HEK293 (cell line): ENCODE results near the gene OLFM2.

Experiments
- CTCF ChIA-PET: fragments of 350-600 bp; formaldehyde crosslinking; extraction: SDS; loops from one replicate; lab custom pipeline; 2021; ENCODE audit warnings: antibody characterized with exemption; lab: Yijun Ruan, JAX
- POLR2A ChIA-PET: fragments of 300-600 bp; formaldehyde crosslinking; extraction: SDS; loops from one replicate; lab custom pipeline; 2020; ENCODE audit warnings: antibody characterized with exemption, inconsistent platforms; lab: Yijun Ruan, JAX
- H3K27ac ChIP-seq: fragments of 200-500 bp; sonication (Bioruptor generic); 2 replicates; pipeline ENCODE4 v1.5.1; 2014; ENCODE audit warnings: low read depth, low read length, control low read depth, inconsistent platforms; ENCODE audit errors: extremely low read depth
- H3K36me3 ChIP-seq, 2 experiments: fragments of 200-500 bp in 1 of 2; sonication (Bioruptor generic) in 1 of 2; 1 replicate in 1 of 2; 2 replicates in 1 of 2; pipeline ENCODE4 v1.5.1; 2014 to 2017; ENCODE audit warnings: inconsistent platforms in 2 of 2, low read length in 2 of 2; ENCODE audit not compliant: control insufficient read depth in 2 of 2, insufficient read depth in 1 of 2
- H3K4me1 ChIP-seq: fragments of 200-500 bp; sonication (Bioruptor generic); 2 replicates; pipeline ENCODE4 v1.5.1; 2014; ENCODE audit warnings: mild to moderate bottlenecking, low read length, inconsistent platforms; ENCODE audit not compliant: control insufficient read depth, insufficient read depth
- H3K4me3 ChIP-seq: 2 replicates; pipeline ENCODE4 v1.5.1; 2011; ENCODE audit warnings: low read depth, mild to moderate bottlenecking, control low read depth, low read length, moderate library complexity
- H3K9me3 ChIP-seq: fragments of 200-500 bp; sonication (Bioruptor generic); 2 replicates; pipeline ENCODE4 v1.5.1; 2014; ENCODE audit warnings: low read depth, low read length, inconsistent platforms; ENCODE audit not compliant: control insufficient read depth, insufficient read depth
- GFI1B ChIP-seq: fragments of 450-650 bp; formaldehyde crosslinking; IDR thresholded peaks from 2 replicates; pipeline ENCODE4 v1.5.1; 2016; ENCODE audit warnings: missing biosample characterization, missing genetic modification characterization
- PRDM4 ChIP-seq: fragments of 450-650 bp; formaldehyde crosslinking; IDR thresholded peaks from 2 replicates; pipeline ENCODE4 v1.5.1; 2017; ENCODE audit warnings: missing biosample characterization, missing genetic modification characterization
- PRDM6 ChIP-seq: fragments of 450-650 bp; formaldehyde crosslinking; IDR thresholded peaks from 2 replicates; pipeline ENCODE4 v1.5.1; 2017; ENCODE audit warnings: missing biosample characterization, missing genetic modification characterization
- SP3 ChIP-seq: fragments of 450-650 bp; formaldehyde crosslinking; IDR thresholded peaks from 2 replicates; pipeline ENCODE4 v1.5.1; 2016; ENCODE audit warnings: missing biosample characterization, missing genetic modification characterization
- ZBTB21 ChIP-seq: fragments of 450-650 bp; formaldehyde crosslinking; IDR thresholded peaks from 2 replicates; pipeline ENCODE4 v1.5.1; 2017; ENCODE audit warnings: missing biosample characterization, missing genetic modification characterization
- ZNF121 ChIP-seq: fragments of 450-650 bp; formaldehyde crosslinking; IDR thresholded peaks from 2 replicates; pipeline ENCODE4 v1.5.1; 2016; ENCODE audit warnings: missing biosample characterization, missing genetic modification characterization
- ZNF140 ChIP-seq: fragments of 450-650 bp; formaldehyde crosslinking; IDR thresholded peaks from 2 replicates; pipeline ENCODE4 v1.5.1; 2016; ENCODE audit warnings: missing biosample characterization, missing genetic modification characterization
- ZNF202 ChIP-seq: fragments of 450-650 bp; formaldehyde crosslinking; IDR thresholded peaks from 2 replicates; pipeline ENCODE4 v1.5.1; 2016; ENCODE audit warnings: missing biosample characterization, missing genetic modification characterization, borderline replicate concordance
- ZNF24 ChIP-seq: fragments of 450-650 bp; formaldehyde crosslinking; IDR thresholded peaks from 2 replicates; pipeline ENCODE4 v1.5.1; 2016; ENCODE audit warnings: missing biosample characterization, missing genetic modification characterization
- ZNF549 ChIP-seq: fragments of 450-650 bp; IDR thresholded peaks from 2 replicates; pipeline ENCODE4 v1.5.1; 2018; ENCODE audit warnings: missing biosample characterization, missing genetic modification characterization, mild to moderate bottlenecking, inconsistent platforms, moderate library complexity
- ZNF624 ChIP-seq: fragments of 450-650 bp; formaldehyde crosslinking; IDR thresholded peaks from 2 replicates; pipeline ENCODE4 v1.5.1; 2017; ENCODE audit warnings: missing biosample characterization, missing genetic modification characterization
- ZNF664 ChIP-seq: fragments of 450-650 bp; formaldehyde crosslinking; IDR thresholded peaks from 2 replicates; pipeline ENCODE4 v1.5.1; 2016; ENCODE audit warnings: missing biosample characterization, missing genetic modification characterization
- ZNF707 ChIP-seq: fragments of 450-650 bp; formaldehyde crosslinking; IDR thresholded peaks from 2 replicates; pipeline ENCODE4 v1.5.1; 2016; ENCODE audit warnings: missing biosample characterization, missing genetic modification characterization
- ZNF768 ChIP-seq: fragments of 450-650 bp; formaldehyde crosslinking; IDR thresholded peaks from 2 replicates; pipeline ENCODE4 v1.5.1; 2018; ENCODE audit warnings: missing biosample characterization, mild to moderate bottlenecking, missing genetic modification characterization

The OLFM2 gene

GRCh38 chr19:9891609-9892373 lies 44.5 kb downstream of the OLFM2 start:
- POLR2A ChIA-PET: interaction anchor here (0.5 kb wide), 1 partner anchor 57 kb away, joined by 5 read pairs; the partner anchor contains the start of gene PIN1
- no peak overlapping the region for H3K27ac ChIP-seq
- no peaks in the 10 kb centered on the region for H3K9me3 ChIP-seq
- H3K4me3 ChIP-seq: no peak overlapping the region
- TF ChIP-seq ZNF707 (tag by site-specific recombination) (no peak), ZNF24 (tag by site-specific recombination) (no peak), ZNF202 (tag by site-specific recombination) (no peak), PRDM4 (tag by site-specific recombination) (no peak)
- TF ChIP-seq, all 188 proteins: peak for 0
- Histone ChIP-seq H3K4me1 (no peaks in the 10 kb centered on the region), H3K36me3 (no peaks in the 10 kb centered on the region)
- CTCF ChIA-PET: no interaction called here

- Histone ChIP-seq H3K27ac (no peak overlapping the region), H3K9me3 (no peaks in the 10 kb centered on the region), H3K36me3 (no peaks in the 10 kb centered on the region), H3K4me1 (no peaks in the 10 kb centered on the region), H3K4me3 (no peak overlapping the region)
- CTCF ChIA-PET: interaction anchor here (0.9 to 1.2 kb wide), 3 partner anchors 26 to 115 kb away, joined by 3 read pairs; no protein-coding TSS in a partner anchor
- TF ChIP-seq ZNF624 (tag by site-specific recombination) (no peak), GFI1B (no peak), ZNF768 (0 out of 2 replicates have a peak, but pooled peaks have one; percentile 80)
- POLR2A ChIA-PET: no interaction called here
Measured at GRCh38 chr19:9885077-9885552, 51.2 kb downstream of the OLFM2 start.

GRCh38 chr19:9883764-9884163 lies 52.6 kb downstream of the OLFM2 start:
- POLR2A ChIA-PET: interaction anchor here (0.6 kb wide), 1 partner anchor 103 kb away, joined by 4 read pairs; no protein-coding TSS in a partner anchor

GRCh38 chr19:9883231-9883758 lies 53.0 kb downstream of the OLFM2 start:
- POLR2A ChIA-PET: no interaction called here

More at GRCh38 chr19:9883764-9884163, 52.6 kb downstream of the OLFM2 start:
- Histone ChIP-seq H3K4me3 (no peak overlapping the region), H3K27ac (no peak overlapping the region), H3K9me3 (no peaks in the 10 kb centered on the region), H3K36me3 (no peaks in the 10 kb centered on the region), H3K4me1 (no peaks in the 10 kb centered on the region)
- CTCF ChIA-PET: interaction anchor here (0.7 to 0.8 kb wide), 2 partner anchors 11 to 149 kb away, joined by 3 read pairs; no protein-coding TSS in a partner anchor
- TF ChIP-seq ZBTB21: no peak

More at GRCh38 chr19:9883231-9883758, 53.0 kb downstream of the OLFM2 start:
- H3K27ac ChIP-seq: no peak overlapping the region
- TF ChIP-seq SP3 (tag by site-specific recombination) (no peak), PRDM6 (tag by site-specific recombination) (no peak), ZNF140 (tag by site-specific recombination) (no peak), ZNF549 (tag by site-specific recombination) (no peak), ZNF664 (no peak), ZNF121 (tag by site-specific recombination) (no peak)
- no peaks in the 10 kb centered on the region for H3K9me3 ChIP-seq
- H3K36me3 ChIP-seq: no peaks in the 10 kb centered on the region
- H3K4me3 ChIP-seq: no peak overlapping the region
- no peaks in the 10 kb centered on the region for H3K4me1 ChIP-seq
- CTCF ChIA-PET: interaction anchor here (0.7 kb wide), 1 partner anchor 145 kb away, joined by 3 read pairs; no protein-coding TSS in a partner anchor
